Thyroid gland (tissue), 4 donors: ENCODE results near the gene RAE1.

Experiments
- CTCF ChIP-seq, 6 experiments: fragments of 200-600 bp in 3 of 6; fragments of 450-650 bp in 3 of 6; sonication (generic) in 3 of 6; IDR thresholded peaks; one replicate each; pipeline ENCODE4 v1.5.1; 2016 to 2019; ENCODE audit warnings: antibody characterized with exemption in 6 of 6, mild to moderate bottlenecking in 2 of 6, inconsistent platforms in 1 of 6, moderate library complexity in 1 of 6
- POLR2A ChIP-seq, 2 donors: fragments of 450-650 bp; IDR thresholded peaks; one replicate each; pipeline ENCODE4 v1.6.1; 2017; ENCODE audit warnings: antibody characterized with exemption in 2 of 2, mild to moderate bottlenecking in 2 of 2, moderate library complexity in 1 of 2

DNA sequence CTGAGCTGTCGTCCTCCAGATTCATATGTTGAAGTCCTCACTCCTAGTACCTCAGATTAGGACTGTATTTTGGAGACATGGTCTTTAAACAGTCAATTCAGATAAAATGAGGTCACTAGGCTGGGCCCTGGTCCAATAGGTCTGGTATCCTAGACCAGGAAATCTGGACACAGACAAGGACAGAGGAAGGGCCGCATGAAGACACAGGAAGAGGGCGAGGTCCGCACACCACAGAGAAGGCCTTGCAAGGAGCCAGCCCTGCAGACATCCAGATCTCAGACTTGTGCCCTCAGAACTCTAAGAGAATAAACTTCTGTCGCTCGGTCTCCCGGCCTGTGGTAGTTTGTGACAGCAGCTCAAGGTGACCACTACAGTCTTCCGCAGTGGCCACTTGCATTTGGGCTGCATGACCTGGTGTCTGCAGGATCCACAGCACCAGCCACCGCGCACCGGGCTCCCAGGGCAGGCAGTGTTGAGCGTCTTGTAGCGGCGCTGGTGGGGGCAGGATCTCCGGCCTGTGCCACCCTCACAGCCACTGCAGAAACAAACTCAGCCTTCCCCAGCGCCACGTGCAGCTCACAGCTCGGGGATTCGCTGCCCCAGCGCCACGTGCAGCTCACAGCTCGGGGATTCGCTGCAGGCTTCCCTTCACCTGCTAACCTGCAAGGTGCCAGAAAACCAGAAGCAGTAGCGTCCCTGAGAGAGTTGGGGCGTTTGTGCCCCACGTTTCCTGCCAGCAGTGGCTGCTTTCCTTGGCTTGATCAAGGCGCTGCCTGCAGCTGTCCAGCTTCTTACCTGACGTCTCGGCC, 34.1 kb downstream of the RAE1 start:
- TF ChIP-seq CTCF (IDR thresholded peaks at IDR 0.05) (no peak), POLR2A (IDR thresholded peaks at IDR 0.05) (no peak)
